ENCODE data around the gene TNIP2.
A peak's percentile ranks its signal among the peaks of the same experiment; 100 is the strongest.

The TNIP2 gene

GRCh38 chr4:2715426-2715825 lies 40.7 kb downstream of the TNIP2 start:
- no peak for DNase-seq (ENCODE audit: low read depth)

- peak; percentile 10 for DNase-seq (ENCODE audit: low read depth)
Measured at GRCh38 chr4:2714918-2715317, 41.2 kb downstream of the TNIP2 start.

- peak; percentile 78 for DNase-seq (ENCODE audit: low read depth)
Measured at GRCh38 chr4:2714061-2714770, 41.9 kb downstream of the TNIP2 start.

- no peak for DNase-seq (ENCODE audit: low read depth)
Measured at GRCh38 chr4:2713337-2713736, 42.8 kb downstream of the TNIP2 start.

GRCh38 chr4:2712261-2712842 lies 43.8 kb downstream of the TNIP2 start:
- peak; percentile 22 for DNase-seq (ENCODE audit: low read depth)

GRCh38 chr4:2702770-2703169 lies 53.4 kb downstream of the TNIP2 start:
- no peak for DNase-seq (ENCODE audit: low read depth)

- DNase-seq (ENCODE audit: low read depth), result no peak
Measured at GRCh38 chr4:2702361-2702760, 53.8 kb downstream of the TNIP2 start.

GRCh38 chr4:2700031-2700430 lies 56.1 kb downstream of the TNIP2 start:
- DNase-seq (ENCODE audit: low read depth), result no peak

GRCh38 chr4:2699534-2699933 lies 56.6 kb downstream of the TNIP2 start:
- DNase-seq (ENCODE audit: low read depth), result no peak

- DNase-seq (ENCODE audit: low read depth), result no peak
Measured at GRCh38 chr4:2698951-2699505, 57.1 kb downstream of the TNIP2 start.

- DNase-seq (ENCODE audit: low read depth), result no peak
Measured at GRCh38 chr4:2698504-2698903, 57.6 kb downstream of the TNIP2 start.

GRCh38 chr4:2697995-2698414 lies 58.1 kb downstream of the TNIP2 start:
- DNase-seq (ENCODE audit: low read depth), result no peak

- no peak for DNase-seq (ENCODE audit: low read depth)
Measured at GRCh38 chr4:2696423-2696822, 59.7 kb downstream of the TNIP2 start.

GRCh38 chr4:2695346-2696060 lies 60.6 kb downstream of the TNIP2 start:
- DNase-seq (ENCODE audit: low read depth), result no peak

GRCh38 chr4:2694691-2695090 lies 61.4 kb downstream of the TNIP2 start:
- peak; percentile 58 for DNase-seq (ENCODE audit: low read depth)

- no peak for DNase-seq (ENCODE audit: low read depth)
Measured at GRCh38 chr4:2691952-2692435, 64.1 kb downstream of the TNIP2 start.

Data from iris pigment epithelial cell (primary cell).